Aorta (tissue), 5 donors: Measurements from ENCODE around the gene LORICRIN. TPM values are rescaled to one million over a fixed set of nuclear protein-coding genes. Genes with fewer than 3 reads are reported as not detected.

Source experiments
- ATAC-seq: fragments of 200-7000 bp; cut with Tn5 transposase; one replicate; pipeline ENCODE4 v1.9.1; 2022; ENCODE audit warnings: moderate library complexity; ENCODE audit not compliant: low FRiP score
- DNase-seq, 2 donors: peaks; one replicate each; pipeline ENCODE4 v3.0.0-alpha.2; 2020
- H3K27ac ChIP-seq, 2 donors: one replicate each; pipeline ENCODE4 v1.5.1; 2013; ENCODE audit warnings: low read length in 2 of 2, mild to moderate bottlenecking in 2 of 2, moderate library complexity in 2 of 2, control low read depth in 1 of 2, inconsistent platforms in 1 of 2, low read depth in 1 of 2
- H3K27me3 ChIP-seq, 2 donors: one replicate each; pipeline ENCODE4 v1.6.1; 2013; ENCODE audit warnings: control low read depth in 1 of 2, low read length in 1 of 2, mild to moderate bottlenecking in 1 of 2, moderate library complexity in 1 of 2; ENCODE audit not compliant: insufficient read depth in 2 of 2, control insufficient read depth in 1 of 2
- H3K36me3 ChIP-seq, 2 donors: one replicate each; pipeline ENCODE4 v1.6.1; 2013; ENCODE audit warnings: control low read depth in 1 of 2, low read length in 1 of 2, mild to moderate bottlenecking in 1 of 2; ENCODE audit not compliant: insufficient read depth in 2 of 2, control insufficient read depth in 1 of 2
- H3K4me1 ChIP-seq, 2 donors: one replicate each; pipeline ENCODE4 v1.6.1; 2013; ENCODE audit warnings: low read length in 2 of 2, control low read depth in 1 of 2, mild to moderate bottlenecking in 1 of 2, moderate library complexity in 1 of 2; ENCODE audit not compliant: insufficient read depth in 2 of 2, control insufficient read depth in 1 of 2
- H3K4me3 ChIP-seq, 2 donors: one replicate each; pipeline ENCODE4 v1.5.1; 2013; ENCODE audit warnings: low read length in 2 of 2, control low read depth in 1 of 2, mild to moderate bottlenecking in 1 of 2
- H3K9me3 ChIP-seq: one replicate; pipeline ENCODE4 v1.6.1; 2013; ENCODE audit warnings: mild to moderate bottlenecking, low read length; ENCODE audit not compliant: control insufficient read depth
- WGBS, 2 donors: extraction: QIAGEN DNeasy Blood & Tissue Kit; methylation state at CpG; one replicate each; pipeline ENCODE4 v1.1.7; 2013; 5-methylcytosine and 5-hydroxymethylcytosine counted together
- intact Hi-C, 2 donors: fragments of 100-400 bp; cut with DNase I; formaldehyde crosslinking; loops; one replicate each; pipeline versions ENCODE4 v1.14.2 to v1.15.0; 2022
- polyA plus RNA-seq, 2 donors: library from polyadenylated mRNA; stranded (reverse); fragments of 200-250 nt; gene quantifications; one replicate each; pipeline ENCODE4 v1.2.3, GENCODE V29; 2013
- total RNA-seq, 2 donors: library from RNA; stranded (reverse); fragmentation: NEBNext Ultra II Directional; extraction: Animal tissue kit (Norgen Biotek cat#: 25700); gene quantifications; one replicate each; pipeline ENCODE4 v1.2.1, GENCODE V29; 2021
- donor health status: healthy with polysubstance abuse.
- donor health status: Bipolar disorder and iron deficiency.
- donor health status: DM: no; HTN: no; CAD: no.
- donor health status: DM: no; HTN: no; CAD: no.
- donor health status: DM: yes; HTN: yes; CAD: no.

The LORICRIN gene
- total and polyA plus RNA-seq, 4 donors: not detected

DNA sequence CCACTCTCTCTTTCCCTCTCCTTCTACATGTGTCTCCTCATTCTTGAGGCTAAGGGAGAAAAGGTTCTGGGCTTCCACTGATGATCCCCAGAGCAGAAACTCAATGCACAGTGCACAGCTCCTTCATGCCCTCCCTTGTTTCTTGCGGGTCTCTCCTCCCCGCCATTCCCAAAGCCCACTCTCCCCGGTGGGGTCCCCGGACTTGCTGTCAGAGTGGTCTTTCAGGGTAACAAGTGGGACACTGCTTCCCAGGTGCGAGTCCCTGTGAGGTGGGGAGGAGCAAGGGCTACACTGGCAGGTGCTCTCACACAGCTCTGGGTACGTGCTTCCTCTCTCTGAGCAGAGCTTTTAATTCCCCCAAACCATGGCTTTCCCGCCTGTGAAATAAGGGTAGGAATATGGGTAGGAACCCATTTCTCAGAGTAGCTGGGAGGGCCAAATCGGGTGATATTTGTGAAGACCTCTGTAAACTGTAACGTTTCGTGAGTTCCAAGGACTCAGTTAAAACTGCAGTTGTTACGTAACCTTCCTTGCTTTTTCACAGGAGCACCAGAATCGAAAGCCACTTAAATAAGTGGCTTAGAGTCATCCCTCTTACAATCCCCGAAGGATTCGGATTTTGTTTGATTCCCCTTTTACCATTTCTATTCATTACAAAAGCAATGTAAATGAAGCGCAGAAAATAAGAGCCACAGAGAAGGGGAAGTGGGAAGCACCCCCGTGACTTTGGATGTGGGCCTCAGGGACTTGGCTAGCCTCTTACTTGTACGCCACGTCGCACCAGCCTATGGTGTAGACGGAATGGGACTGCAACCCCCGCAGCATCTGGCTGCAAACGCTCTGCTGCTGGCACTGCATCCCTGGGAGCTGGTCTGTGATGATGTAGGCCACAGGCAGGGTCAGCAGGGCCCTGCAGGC, 47.1 kb downstream of the LORICRIN start:
- no peaks in the 10 kb centered on the region for H3K27me3 ChIP-seq
- H3K27ac ChIP-seq: no peak overlapping the region
- DNase-seq: no peak
- no peak overlapping the region for H3K4me3 ChIP-seq
- H3K36me3 ChIP-seq: no peaks in the 10 kb centered on the region
- intact Hi-C loops: no loop called here
- peaks cover 5% of the 10 kb centered on the region for H3K9me3 ChIP-seq
- 80 to 82% methylated on average over 22 of the region's 22 CpGs for WGBS, 2 donors
- no peaks in the 10 kb centered on the region for H3K4me1 ChIP-seq
- no peak for ATAC-seq

DNA sequence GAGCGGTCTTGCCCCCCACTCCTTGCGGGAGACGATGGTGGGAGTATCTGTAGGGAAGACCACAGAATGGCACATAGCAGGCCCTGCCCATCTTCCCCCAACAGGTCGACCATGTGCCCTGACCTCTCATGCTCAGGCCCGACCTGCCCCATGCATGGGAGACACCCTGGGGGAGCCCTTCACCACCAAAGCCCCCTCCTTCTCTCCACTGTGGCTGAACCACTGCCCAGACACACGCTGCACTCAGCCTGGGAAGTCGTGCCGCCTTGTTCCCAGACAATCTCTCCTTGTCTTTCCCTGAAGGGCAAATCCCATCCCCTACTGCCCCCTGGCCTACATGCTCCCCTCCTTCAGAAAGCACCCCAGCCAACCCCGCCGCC, 47.7 kb downstream of the LORICRIN start:
- DNase-seq: no peak
- Histone ChIP-seq H3K4me3 (no peak overlapping the region), H3K4me1 (no peaks in the 10 kb centered on the region), H3K27me3 (no peaks in the 10 kb centered on the region), H3K27ac (no peak overlapping the region), H3K36me3 (no peaks in the 10 kb centered on the region), H3K9me3 (peaks cover 5% of the 10 kb centered on the region)
- ATAC-seq: no peak
- 82 to 84% methylated on average over 10 of the region's 10 CpGs for WGBS, 2 donors
- intact Hi-C loops: no loop called here

DNA sequence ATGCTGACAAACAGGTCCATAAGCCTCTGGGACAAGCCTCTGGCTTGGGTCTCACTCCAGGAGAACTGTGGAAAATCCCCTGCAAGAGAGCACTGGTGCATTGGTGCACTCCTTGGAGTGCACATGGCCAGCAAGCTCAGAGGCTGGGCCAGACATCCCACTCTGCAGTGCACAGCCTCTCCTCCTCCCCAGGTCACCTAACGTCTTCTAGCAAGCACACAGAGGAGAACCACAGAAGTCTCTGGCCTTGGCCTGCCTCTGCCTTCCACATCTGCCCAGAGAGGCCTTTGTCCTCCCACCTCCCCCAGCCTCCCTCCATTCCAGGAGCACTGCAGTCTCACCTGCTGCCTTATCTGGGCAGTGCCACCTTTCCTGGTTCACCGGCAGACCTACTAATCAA, 49.1 kb downstream of the LORICRIN start:
- intact Hi-C loops: no loop called here
- no peaks in the 10 kb centered on the region for H3K4me1 ChIP-seq

DNA sequence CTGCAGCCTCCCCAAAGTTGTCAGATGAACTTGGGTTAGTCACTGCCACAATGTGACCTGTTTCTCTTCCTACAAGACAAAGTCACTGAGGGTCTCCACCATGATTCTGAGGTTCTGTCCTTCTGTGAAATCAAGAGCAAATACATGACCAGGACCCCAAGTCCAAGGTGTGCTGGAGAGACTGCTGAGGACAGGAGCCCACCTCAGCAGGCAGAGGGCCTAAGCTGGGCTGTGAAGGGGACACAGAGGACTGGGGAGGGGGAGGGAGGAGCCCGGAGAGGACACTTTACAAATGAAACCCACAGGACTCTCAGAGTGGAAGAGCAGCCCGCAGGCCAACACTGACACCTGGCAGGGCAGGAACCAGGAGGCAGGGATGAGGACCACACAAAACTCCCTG, 50.0 kb downstream of the LORICRIN start:
- Histone ChIP-seq H3K27ac (no peak overlapping the region), H3K36me3 (no peaks in the 10 kb centered on the region), H3K27me3 (no peaks in the 10 kb centered on the region), H3K4me1 (no peaks in the 10 kb centered on the region), H3K9me3 (peaks cover 5% of the 10 kb centered on the region), H3K4me3 (no peak overlapping the region)
- ATAC-seq: no peak
- WGBS, 2 donors: 70 to 72% methylated on average over 2 of the region's 2 CpGs
- intact Hi-C loops: no loop called here
- DNase-seq: no peak

More for the DNA sequence above, 49.1 kb downstream of the LORICRIN start:
- Histone ChIP-seq H3K36me3 (no peaks in the 10 kb centered on the region), H3K9me3 (peaks cover 5% of the 10 kb centered on the region), H3K4me3 (no peak overlapping the region), H3K27ac (no peak overlapping the region), H3K27me3 (no peaks in the 10 kb centered on the region)
- DNase-seq: no peak
- WGBS, 2 donors: 74% methylated on average over 2 of the region's 2 CpGs
- no peak for ATAC-seq

DNA sequence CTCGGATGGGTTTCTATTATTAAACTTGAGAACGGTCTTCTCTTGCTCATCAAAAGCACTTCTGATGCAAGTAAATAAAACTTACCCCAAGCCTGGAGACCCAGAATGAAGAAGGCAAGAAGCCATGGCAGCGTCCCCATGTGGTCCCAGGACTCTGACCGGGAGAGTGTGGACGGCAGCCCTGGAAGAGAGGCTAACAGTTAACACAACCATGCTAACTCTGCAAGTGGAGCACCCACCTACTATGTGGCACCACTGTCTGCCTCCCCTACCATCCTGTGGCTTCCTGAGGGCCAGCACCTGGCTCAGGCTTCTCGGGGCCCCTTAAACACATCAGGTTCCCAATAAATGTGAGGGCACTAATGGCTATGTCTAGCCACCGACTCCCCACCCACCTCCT, 51.0 kb downstream of the LORICRIN start:
- ATAC-seq: no peak
- intact Hi-C loops: no loop called here
- WGBS, 2 donors: 56 to 68% methylated on average over 7 of the region's 7 CpGs

More for the DNA sequence above, 51.0 kb downstream of the LORICRIN start:
- no peaks in the 10 kb centered on the region for H3K4me1 ChIP-seq
- H3K9me3 ChIP-seq: peaks cover 5% of the 10 kb centered on the region
- H3K36me3 ChIP-seq: no peaks in the 10 kb centered on the region
- no peak overlapping the region for H3K27ac ChIP-seq
- H3K27me3 ChIP-seq: no peaks in the 10 kb centered on the region
- no peak for DNase-seq
- H3K4me3 ChIP-seq: no peak overlapping the region

Other genes with a start within 250 kb of the LORICRIN start
- gene SPRR1B, start 228.5 kb upstream of the LORICRIN start, total RNA-seq: not detected
- 1 to 10 TPM in 1 of 2 donors, under 1 TPM in 1; 0.74 to 1.9 TPM for gene SPRR1B, start 228.5 kb upstream of the LORICRIN start, polyA plus RNA-seq
- gene SPRR2D, start 218.6 kb upstream of the LORICRIN start, total RNA-seq: not detected
- gene SPRR2D, start 218.6 kb upstream of the LORICRIN start, polyA plus RNA-seq: 1 to 10 TPM in 1 of 2 donors, under 1 TPM in 1; 0.56 to 2.6 TPM
- gene SPRR2A, start 202.2 kb upstream of the LORICRIN start, total RNA-seq: not detected
- 1 to 10 TPM in 1 of 2 donors, under 1 TPM in 1; 0.95 to 6.0 TPM for gene SPRR2A, start 202.2 kb upstream of the LORICRIN start, polyA plus RNA-seq
- not detected for gene SPRR2B, start 188.1 kb upstream of the LORICRIN start, total RNA-seq
- gene SPRR2B, start 188.1 kb upstream of the LORICRIN start, polyA plus RNA-seq: not detected
- not detected for gene SPRR2E, start 165.2 kb upstream of the LORICRIN start, total RNA-seq
- gene SPRR2E, start 165.2 kb upstream of the LORICRIN start, polyA plus RNA-seq: under 1 TPM; 0.75 to 0.77 TPM
- not detected for gene SPRR2F, start 146.2 kb upstream of the LORICRIN start, total RNA-seq
- not detected for gene SPRR2F, start 146.2 kb upstream of the LORICRIN start, polyA plus RNA-seq
- not detected for gene SPRR2G, start 108.8 kb upstream of the LORICRIN start, total RNA-seq
- gene SPRR2G, start 108.8 kb upstream of the LORICRIN start, polyA plus RNA-seq: not detected
- gene LELP1, start 56.3 kb upstream of the LORICRIN start, total RNA-seq: not detected
- not detected for gene LELP1, start 56.3 kb upstream of the LORICRIN start, polyA plus RNA-seq
- not detected for gene PRR9, start 42.1 kb upstream of the LORICRIN start, total RNA-seq
- not detected for gene PRR9, start 42.1 kb upstream of the LORICRIN start, polyA plus RNA-seq
- gene PGLYRP3, start 53.3 kb downstream of the LORICRIN start, total RNA-seq: not detected
- gene PGLYRP3, start 53.3 kb downstream of the LORICRIN start, polyA plus RNA-seq: not detected
- gene PGLYRP4, start 89.2 kb downstream of the LORICRIN start, total RNA-seq: not detected
- not detected for gene PGLYRP4, start 89.2 kb downstream of the LORICRIN start, polyA plus RNA-seq
- gene S100A9, start 98.2 kb downstream of the LORICRIN start, total RNA-seq: 100 to 1,000 TPM; 131 to 276 TPM
- 100 to 1,000 TPM; 110 to 485 TPM for gene S100A9, start 98.2 kb downstream of the LORICRIN start, polyA plus RNA-seq
- gene S100A12, start 115.9 kb downstream of the LORICRIN start, total RNA-seq: 10 to 100 TPM in 1 of 2 donors, 1 to 10 TPM in 1; 4.4 to 23.6 TPM
- gene S100A12, start 115.9 kb downstream of the LORICRIN start, polyA plus RNA-seq: 10 to 100 TPM in 1 of 2 donors, 1 to 10 TPM in 1; 1.7 to 58.6 TPM
- 100 to 1,000 TPM in 1 of 2 donors, 10 to 100 TPM in 1; 83.5 to 185 TPM for gene S100A8, start 131.4 kb downstream of the LORICRIN start, total RNA-seq
- 100 to 1,000 TPM in 1 of 2 donors, 10 to 100 TPM in 1; 48.2 to 218 TPM for gene S100A8, start 131.4 kb downstream of the LORICRIN start, polyA plus RNA-seq
- gene S100A7A, start 156.8 kb downstream of the LORICRIN start, total RNA-seq: not detected
- gene S100A7A, start 156.8 kb downstream of the LORICRIN start, polyA plus RNA-seq: not detected
- gene S100A7, start 201.0 kb downstream of the LORICRIN start, total RNA-seq: not detected
- not detected for gene S100A7, start 201.0 kb downstream of the LORICRIN start, polyA plus RNA-seq